ENCODE measurements around the gene ADM2.

ADM2 gene

DNA sequence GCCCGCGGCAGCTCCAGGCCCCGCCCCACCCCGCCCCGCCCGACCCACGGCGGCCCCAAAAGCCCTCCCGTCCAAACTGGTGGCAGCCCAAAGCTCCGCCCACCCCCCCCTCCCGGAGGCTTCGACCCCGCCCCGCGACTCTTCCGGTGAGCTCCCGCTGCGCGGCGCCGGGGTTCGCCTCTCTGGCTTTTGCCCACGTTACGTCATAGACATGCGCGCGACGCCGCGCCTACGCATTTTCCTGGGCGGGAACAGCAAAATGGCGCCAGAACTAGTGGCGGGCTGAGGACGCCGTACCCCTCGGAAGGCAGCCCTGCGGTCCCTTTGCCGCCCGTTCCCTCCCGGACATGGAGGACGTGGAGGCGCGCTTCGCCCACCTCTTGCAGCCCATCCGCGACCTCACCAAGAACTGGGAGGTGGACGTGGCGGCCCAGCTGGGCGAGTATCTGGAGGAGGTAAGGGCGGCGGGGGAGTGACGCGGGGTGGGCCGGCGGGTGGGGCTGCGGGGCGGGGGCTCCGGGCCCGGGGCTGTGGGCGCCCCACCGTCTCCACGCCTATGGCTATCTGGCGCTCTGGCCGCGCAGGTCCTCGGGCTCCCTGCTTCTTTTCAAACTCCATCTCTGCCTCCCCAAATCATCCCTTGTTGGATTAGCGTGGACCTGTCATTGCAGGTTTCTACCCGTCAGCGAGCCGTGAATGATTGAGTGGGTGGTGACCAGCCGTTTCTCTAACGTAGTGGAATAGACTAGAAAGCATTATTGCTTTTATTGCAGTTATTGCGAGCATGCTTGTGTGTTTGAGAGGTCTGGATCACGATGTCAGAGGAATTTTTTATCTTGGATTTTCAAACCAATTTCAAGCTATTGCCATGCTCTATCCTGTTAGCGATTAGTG is 26.9 kb downstream of the ADM2 start, which contains the start of gene NCAPH2:
NCAPH2 (plus strand) TSS at position 234 of the 894 bp plus-strand sequence; CDS start at position 348, 114 bp downstream.
- peak within 1 kb of the TSS; percentile 90 for H3K4me3 ChIP-seq (ENCODE audit: low read length)
- TF ChIP-seq, protein P1, sequence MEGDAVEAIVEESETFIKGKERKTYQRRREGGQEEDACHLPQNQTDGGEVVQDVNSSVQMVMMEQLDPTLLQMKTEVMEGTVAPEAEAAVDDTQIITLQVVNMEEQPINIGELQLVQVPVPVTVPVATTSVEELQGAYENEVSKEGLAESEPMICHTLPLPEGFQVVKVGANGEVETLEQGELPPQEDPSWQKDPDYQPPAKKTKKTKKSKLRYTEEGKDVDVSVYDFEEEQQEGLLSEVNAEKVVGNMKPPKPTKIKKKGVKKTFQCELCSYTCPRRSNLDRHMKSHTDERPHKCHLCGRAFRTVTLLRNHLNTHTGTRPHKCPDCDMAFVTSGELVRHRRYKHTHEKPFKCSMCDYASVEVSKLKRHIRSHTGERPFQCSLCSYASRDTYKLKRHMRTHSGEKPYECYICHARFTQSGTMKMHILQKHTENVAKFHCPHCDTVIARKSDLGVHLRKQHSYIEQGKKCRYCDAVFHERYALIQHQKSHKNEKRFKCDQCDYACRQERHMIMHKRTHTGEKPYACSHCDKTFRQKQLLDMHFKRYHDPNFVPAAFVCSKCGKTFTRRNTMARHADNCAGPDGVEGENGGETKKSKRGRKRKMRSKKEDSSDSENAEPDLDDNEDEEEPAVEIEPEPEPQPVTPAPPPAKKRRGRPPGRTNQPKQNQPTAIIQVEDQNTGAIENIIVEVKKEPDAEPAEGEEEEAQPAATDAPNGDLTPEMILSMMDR (IDR thresholded peaks at IDR 0.05; ENCODE audit: insufficient read depth, low read depth, low read length, missing control alignments): no peak
- peak; percentile 98 for DNase-seq (ENCODE audit: low read depth)

DNA sequence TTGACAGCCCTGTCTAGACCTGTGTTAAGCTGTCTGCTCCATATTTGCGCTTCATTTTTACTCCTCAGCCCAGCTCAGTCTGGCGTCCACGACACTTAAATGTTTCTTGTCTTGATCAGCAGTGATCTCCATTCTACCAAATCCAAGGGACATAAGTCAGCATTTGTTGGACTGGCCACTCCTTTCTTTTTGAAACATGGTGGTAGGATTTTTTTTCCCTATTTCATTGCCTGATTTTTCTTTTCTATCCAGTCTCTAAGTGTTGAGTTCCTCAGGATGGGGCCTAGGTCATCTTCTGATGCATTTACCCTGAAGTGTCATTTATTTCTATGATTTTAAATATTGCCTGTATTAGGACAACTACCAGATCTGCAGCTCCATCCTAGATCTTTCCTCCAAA is 27.6 kb downstream of the ADM2 start:
- peak overlapping the region; percentile 65 for H3K4me3 ChIP-seq (ENCODE audit: low read length)
- TF ChIP-seq, protein P1 (IDR thresholded peaks at IDR 0.05; ENCODE audit: insufficient read depth, low read depth, low read length, missing control alignments): no peak
- no peak for DNase-seq (ENCODE audit: low read depth)

DNA sequence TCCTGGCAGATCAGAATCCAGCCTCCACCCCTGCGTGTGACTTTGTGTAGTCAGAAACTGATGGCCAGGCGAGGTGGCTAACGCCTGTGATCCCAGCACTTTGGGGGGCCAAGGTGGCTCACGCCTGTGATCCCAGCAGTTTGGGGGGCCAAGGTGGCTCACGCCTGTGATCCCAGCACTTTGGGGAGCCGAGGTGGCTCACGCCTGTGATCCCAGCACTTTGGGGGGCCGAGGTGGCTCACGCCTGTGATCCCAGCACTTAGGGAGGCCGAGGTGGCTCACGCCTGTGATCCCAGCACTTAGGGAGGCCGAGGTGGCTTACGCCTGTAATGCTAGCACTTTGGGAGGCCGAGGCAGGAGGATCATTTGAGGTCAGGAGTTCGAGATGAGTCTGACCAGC is 31.8 kb downstream of the ADM2 start:
- no peak overlapping the region for H3K4me3 ChIP-seq (ENCODE audit: low read length)
- TF ChIP-seq, protein P1 (IDR thresholded peaks at IDR 0.05; ENCODE audit: insufficient read depth, low read depth, low read length, missing control alignments): no peak
- DNase-seq (ENCODE audit: low read depth): no peak

DNA sequence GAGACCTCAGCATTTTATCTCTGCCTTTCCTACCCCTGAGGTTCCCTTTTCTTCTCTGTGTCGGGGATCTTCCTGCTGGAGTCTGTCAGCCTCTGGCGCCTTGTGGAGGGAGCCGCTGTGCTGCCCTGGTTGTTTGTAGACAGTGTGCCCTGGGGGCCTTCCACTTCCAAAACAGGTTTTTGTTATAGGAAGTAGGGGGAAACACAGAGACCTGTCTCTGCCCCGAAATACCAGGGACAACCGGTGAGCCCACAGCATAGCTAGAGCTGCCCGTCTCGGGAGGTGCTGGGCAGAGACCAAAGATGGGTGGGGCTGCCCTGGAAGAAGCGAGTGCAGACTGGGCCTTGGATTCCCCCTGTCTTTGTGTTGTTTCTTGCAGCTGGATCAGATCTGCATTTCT is 34.7 kb downstream of the ADM2 start:
- no peak for DNase-seq (ENCODE audit: low read depth)
- TF ChIP-seq, protein P1 (IDR thresholded peaks at IDR 0.05; ENCODE audit: insufficient read depth, low read depth, low read length, missing control alignments): no peak
- H3K4me3 ChIP-seq (ENCODE audit: low read length): no peak overlapping the region

DNA sequence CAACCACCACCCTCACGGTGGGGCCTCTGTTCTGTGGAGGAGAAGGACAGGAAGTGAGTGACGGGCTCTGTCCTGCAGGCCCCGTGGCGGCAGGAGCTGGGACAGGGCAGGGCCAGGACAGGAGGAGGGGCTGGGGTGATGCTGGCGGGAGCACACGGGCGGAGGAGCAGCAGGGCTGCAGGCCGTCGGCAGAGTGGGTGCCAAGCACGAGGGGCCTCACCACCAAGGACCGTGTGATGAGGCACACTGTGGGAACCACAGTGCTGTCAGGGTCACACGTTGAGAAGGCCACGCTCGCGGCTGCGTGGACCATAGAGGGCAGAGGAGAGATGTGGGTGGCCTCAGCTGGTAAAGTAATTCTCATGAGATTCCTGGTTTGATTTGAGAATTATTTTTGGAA is 35.5 kb downstream of the ADM2 start:
- DNase-seq (ENCODE audit: low read depth): no peak
- no peak overlapping the region for H3K4me3 ChIP-seq (ENCODE audit: low read length)
- TF ChIP-seq, protein P1 (IDR thresholded peaks at IDR 0.05; ENCODE audit: insufficient read depth, low read depth, low read length, missing control alignments): no peak

DNA sequence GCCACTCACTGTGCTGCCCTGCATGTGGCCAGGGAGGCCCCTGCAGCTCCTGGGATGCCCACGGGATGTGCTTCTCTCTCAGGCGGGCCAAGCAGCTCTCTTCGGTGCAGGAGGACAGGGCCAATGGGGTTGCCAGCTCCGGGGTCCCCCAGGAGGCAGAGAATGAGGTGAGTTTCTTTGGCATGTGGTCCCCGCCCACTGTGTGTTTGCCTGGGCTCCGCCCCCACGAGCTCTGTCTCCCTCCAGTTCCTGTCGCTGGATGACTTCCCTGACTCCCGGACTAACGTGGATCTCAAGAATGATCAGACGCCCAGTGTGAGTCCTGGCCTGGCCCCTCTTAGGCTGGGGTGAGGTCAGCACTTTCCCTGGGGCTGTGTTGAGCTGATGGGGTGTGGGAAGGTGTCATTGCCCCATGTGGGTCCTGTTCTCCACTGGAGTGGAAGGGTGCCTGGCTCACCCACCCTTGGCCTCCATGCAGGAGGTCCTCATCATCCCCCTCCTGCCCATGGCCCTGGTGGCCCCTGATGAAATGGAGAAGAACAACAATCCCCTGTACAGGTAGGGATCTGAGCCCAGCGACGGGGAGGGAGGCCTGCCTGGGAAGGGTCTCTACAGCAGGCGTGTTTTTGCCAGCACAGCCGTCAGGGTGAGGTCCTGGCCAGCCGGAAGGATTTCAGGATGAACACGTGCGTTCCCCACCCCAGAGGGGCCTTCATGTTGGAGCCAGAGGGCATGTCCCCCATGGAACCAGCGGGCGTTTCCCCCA is 36.3 kb downstream of the ADM2 start:
- no peak for DNase-seq (ENCODE audit: low read depth)

More for the DNA sequence above, 36.3 kb downstream of the ADM2 start:
- no peak overlapping the region for H3K4me3 ChIP-seq (ENCODE audit: low read length)
- TF ChIP-seq, protein P1 (IDR thresholded peaks at IDR 0.05; ENCODE audit: insufficient read depth, low read depth, low read length, missing control alignments): no peak
